Type B pancreatic cell (in vitro differentiated cells): ENCODE measurements around the gene FAM13A. TPM values are rescaled to one million over a fixed set of nuclear protein-coding genes. Genes with fewer than 3 reads are reported as not detected.

Experiments used
- DNase-seq: peaks from one replicate; pipeline ENCODE4 v3.0.0; 2021; ENCODE audit warnings: mixed read lengths; ENCODE audit not compliant: unreplicated experiment; ENCODE audit errors: extremely low spot score
- H3K27ac Mint-ChIP-seq: 2 replicates; pipeline ENCODE4 v1.8.0; 2021; ENCODE audit warnings: mild to moderate bottlenecking, mixed read lengths
- H3K27me3 Mint-ChIP-seq: 2 replicates; pipeline ENCODE4 v1.8.0; 2021; ENCODE audit warnings: mixed read lengths
- H3K36me3 Mint-ChIP-seq: 2 replicates; pipeline ENCODE4 v1.8.0; 2021; ENCODE audit warnings: mixed read lengths
- H3K4me1 Mint-ChIP-seq: one replicate; pipeline ENCODE4 v1.8.0; 2021; ENCODE audit warnings: mixed read lengths; ENCODE audit not compliant: unreplicated experiment
- H3K4me3 Mint-ChIP-seq: 2 replicates; pipeline ENCODE4 v1.8.0; 2021; ENCODE audit warnings: mild to moderate bottlenecking, mixed read lengths
- H3K9me3 Mint-ChIP-seq: 2 replicates; pipeline ENCODE4 v1.8.0; 2021; ENCODE audit warnings: mixed read lengths
- CTCF ChIP-seq: fragments of 200-600 bp; sonication (generic); conservative IDR thresholded peaks from 2 replicates; pipeline ENCODE4 v1.5.0; 2021; ENCODE audit warnings: antibody characterized with exemption, mild to moderate bottlenecking
- total RNA-seq: library from RNA; stranded (reverse); gene quantifications from 2 replicates; pipeline ENCODE4 v1.2.1, GENCODE V29; 2021; ENCODE audit warnings: low replicate concordance

FAM13A gene
- total RNA-seq, 1 donor from 2014 or later: 29.5 TPM

DNA sequence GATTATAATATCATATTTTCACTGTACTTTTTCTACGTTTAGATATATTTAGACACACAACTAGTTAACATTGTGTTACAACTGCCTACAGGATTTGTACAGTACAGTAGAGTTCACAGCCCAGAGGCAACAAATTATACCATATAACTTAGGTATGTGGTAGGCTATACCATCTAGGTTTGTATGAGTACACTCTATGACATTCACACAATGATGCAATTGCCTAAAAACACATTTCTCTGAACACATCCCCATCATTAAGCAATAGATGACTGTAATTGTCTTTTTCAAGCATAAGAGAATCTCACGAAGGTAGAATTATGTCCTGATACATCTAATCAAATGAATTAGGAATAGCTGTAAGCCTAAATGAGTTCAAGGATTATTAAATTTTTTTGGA lies 42.0 kb upstream of the FAM13A start:
- Mint-ChIP-seq H3K4me1 (no peaks in the 10 kb centered on the region), H3K9me3 (no peaks in the 10 kb centered on the region), H3K27ac (no peak overlapping the region), H3K4me3 (no peak overlapping the region), H3K36me3 (no peaks in the 10 kb centered on the region), H3K27me3 (no peaks in the 10 kb centered on the region)
- no peak for DNase-seq
- TF ChIP-seq CTCF: no peak

DNA sequence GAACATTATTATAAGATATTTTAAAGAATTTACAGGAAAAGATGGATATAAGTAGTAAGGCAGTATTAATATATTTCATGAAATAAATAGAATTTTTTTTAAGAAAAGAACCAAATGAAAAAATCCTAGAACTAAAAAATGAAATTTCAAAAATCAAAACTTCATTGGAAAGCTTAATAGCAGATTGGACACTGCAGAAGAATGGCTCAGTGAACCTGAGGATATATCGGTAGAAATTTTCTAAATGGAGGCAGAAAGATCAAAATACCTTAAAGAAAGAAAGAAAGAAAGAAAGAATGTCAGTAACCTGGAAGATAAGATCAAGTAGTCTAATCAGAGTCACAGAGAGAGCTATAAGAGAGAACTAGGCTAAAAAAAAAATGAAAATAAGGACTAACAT lies 21.3 kb upstream of the FAM13A start:
- H3K9me3 Mint-ChIP-seq: peaks cover 11% of the 10 kb centered on the region
- H3K36me3 Mint-ChIP-seq: no peaks in the 10 kb centered on the region
- no peak for TF ChIP-seq CTCF
- no peak overlapping the region for H3K4me3 Mint-ChIP-seq
- no peaks in the 10 kb centered on the region for H3K27me3 Mint-ChIP-seq
- DNase-seq: no peak
- no peaks in the 10 kb centered on the region for H3K4me1 Mint-ChIP-seq
- H3K27ac Mint-ChIP-seq: no peak overlapping the region

GRCh38 chr4:89077761-89078160 lies 20.8 kb upstream of the FAM13A start:
- H3K36me3 Mint-ChIP-seq: no peaks in the 10 kb centered on the region
- H3K4me3 Mint-ChIP-seq: no peak overlapping the region
- H3K9me3 Mint-ChIP-seq: peaks cover 11% of the 10 kb centered on the region

DNA sequence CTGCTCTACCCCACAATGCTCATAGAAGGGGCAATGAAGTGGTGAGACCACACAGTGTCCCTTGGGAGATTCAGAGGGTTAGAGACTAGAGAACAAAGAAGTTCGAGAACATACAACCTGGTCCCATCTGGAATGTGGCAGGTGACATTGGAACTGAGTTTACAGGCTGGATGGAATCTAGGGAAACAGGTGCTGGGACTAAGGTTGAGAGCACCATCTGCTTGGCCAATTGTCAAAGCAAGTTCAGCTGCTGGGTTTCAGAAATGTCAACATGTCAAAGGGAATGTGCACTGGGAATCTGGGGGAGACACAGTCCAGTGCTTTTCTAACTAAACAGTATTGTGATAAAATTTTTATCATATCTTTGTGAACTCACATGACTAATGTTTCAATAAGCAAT lies 15.9 kb upstream of the FAM13A start:
- H3K4me1 Mint-ChIP-seq: no peaks in the 10 kb centered on the region
- no peaks in the 10 kb centered on the region for H3K36me3 Mint-ChIP-seq
- H3K27me3 Mint-ChIP-seq: no peaks in the 10 kb centered on the region
- DNase-seq: no peak
- TF ChIP-seq CTCF: no peak
- H3K4me3 Mint-ChIP-seq: no peak overlapping the region
- peaks cover 11% of the 10 kb centered on the region for H3K9me3 Mint-ChIP-seq
- no peak overlapping the region for H3K27ac Mint-ChIP-seq

More at GRCh38 chr4:89077761-89078160, 20.8 kb upstream of the FAM13A start:
- no peak for DNase-seq
- no peak for TF ChIP-seq CTCF
- H3K4me1 Mint-ChIP-seq: no peaks in the 10 kb centered on the region
- H3K27me3 Mint-ChIP-seq: no peaks in the 10 kb centered on the region
- no peak overlapping the region for H3K27ac Mint-ChIP-seq

DNA sequence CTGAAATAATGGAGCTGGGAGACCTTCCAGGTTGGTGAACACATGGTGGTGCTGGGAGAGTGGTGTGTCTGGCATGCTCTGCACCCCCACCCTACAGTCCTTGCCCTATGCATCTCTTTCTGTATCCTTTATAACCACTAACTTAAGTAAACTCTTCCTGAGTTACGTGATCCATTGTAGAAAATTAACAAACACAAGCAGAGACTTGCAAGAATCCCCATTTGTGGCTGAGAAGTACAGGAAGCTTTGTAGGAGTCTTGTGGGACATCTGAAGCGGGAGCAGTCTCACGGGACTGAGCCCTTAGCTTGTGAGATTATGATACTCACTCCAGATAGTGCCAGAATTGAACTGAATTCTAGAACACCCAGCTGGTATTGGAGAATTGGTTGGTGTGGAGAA lies 14.3 kb upstream of the FAM13A start:
- peaks cover under 1% of the 10 kb centered on the region for H3K9me3 Mint-ChIP-seq
- no peak for DNase-seq
- no peak overlapping the region for H3K27ac Mint-ChIP-seq
- H3K36me3 Mint-ChIP-seq: no peaks in the 10 kb centered on the region
- H3K27me3 Mint-ChIP-seq: no peaks in the 10 kb centered on the region
- H3K4me3 Mint-ChIP-seq: no peak overlapping the region
- H3K4me1 Mint-ChIP-seq: no peaks in the 10 kb centered on the region
- TF ChIP-seq CTCF: no peak

GRCh38 chr4:89070041-89070440 lies 13.1 kb upstream of the FAM13A start:
- DNase-seq: no peak
- no peaks in the 10 kb centered on the region for H3K27me3 Mint-ChIP-seq
- no peak overlapping the region for H3K4me3 Mint-ChIP-seq
- H3K36me3 Mint-ChIP-seq: no peaks in the 10 kb centered on the region
- H3K4me1 Mint-ChIP-seq: no peaks in the 10 kb centered on the region
- no peaks in the 10 kb centered on the region for H3K9me3 Mint-ChIP-seq
- no peak overlapping the region for H3K27ac Mint-ChIP-seq
- TF ChIP-seq CTCF: no peak
